ENCODE measurements around the gene GPER1.
"Not testable (repeated sequence)": the region's sequence is repeated elsewhere in the genome, so short reads cannot be mapped to it uniquely, and the experiment has no call there.

GPER1 gene

DNA sequence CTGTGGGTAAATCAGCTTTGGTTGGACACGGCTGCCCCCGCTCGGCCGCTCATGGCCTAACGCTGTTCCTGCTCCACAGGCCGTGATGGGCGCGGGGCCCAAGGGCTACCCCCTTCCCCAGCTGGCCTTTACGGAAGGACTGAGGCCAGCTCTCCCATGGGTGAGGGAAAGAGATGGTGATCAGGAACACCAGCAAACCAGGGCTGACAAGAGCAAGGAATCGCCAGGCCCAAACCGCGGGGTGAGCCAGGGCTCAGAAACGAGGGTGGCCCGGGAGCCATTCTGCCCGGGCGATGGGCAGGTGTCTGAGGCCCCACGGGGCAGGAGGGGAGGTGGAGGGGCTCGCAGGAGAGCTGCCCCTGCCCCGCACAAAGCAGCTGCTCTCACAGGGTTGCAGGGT lies 26.6 kb downstream of the GPER1 start:
- H3K4me3 ChIP-seq (ENCODE audit: low read depth in 1 of 2, low read length in 1 of 2): no peak overlapping the region
- H3K36me3 ChIP-seq: no peaks in the 10 kb centered on the region
- no peaks in the 10 kb centered on the region for H3K9me3 ChIP-seq
- H3K4me1 ChIP-seq (ENCODE audit: control insufficient read depth in 1 of 2, insufficient read depth in 1 of 2, low read depth in 1 of 2, low read length in 1 of 2): no peaks in the 10 kb centered on the region
- no peaks in the 10 kb centered on the region for H3K27me3 ChIP-seq
- TF ChIP-seq, protein P1, sequence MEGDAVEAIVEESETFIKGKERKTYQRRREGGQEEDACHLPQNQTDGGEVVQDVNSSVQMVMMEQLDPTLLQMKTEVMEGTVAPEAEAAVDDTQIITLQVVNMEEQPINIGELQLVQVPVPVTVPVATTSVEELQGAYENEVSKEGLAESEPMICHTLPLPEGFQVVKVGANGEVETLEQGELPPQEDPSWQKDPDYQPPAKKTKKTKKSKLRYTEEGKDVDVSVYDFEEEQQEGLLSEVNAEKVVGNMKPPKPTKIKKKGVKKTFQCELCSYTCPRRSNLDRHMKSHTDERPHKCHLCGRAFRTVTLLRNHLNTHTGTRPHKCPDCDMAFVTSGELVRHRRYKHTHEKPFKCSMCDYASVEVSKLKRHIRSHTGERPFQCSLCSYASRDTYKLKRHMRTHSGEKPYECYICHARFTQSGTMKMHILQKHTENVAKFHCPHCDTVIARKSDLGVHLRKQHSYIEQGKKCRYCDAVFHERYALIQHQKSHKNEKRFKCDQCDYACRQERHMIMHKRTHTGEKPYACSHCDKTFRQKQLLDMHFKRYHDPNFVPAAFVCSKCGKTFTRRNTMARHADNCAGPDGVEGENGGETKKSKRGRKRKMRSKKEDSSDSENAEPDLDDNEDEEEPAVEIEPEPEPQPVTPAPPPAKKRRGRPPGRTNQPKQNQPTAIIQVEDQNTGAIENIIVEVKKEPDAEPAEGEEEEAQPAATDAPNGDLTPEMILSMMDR (IDR thresholded peaks at IDR 0.05): no peak
- H3K27ac ChIP-seq: no peak overlapping the region

DNA sequence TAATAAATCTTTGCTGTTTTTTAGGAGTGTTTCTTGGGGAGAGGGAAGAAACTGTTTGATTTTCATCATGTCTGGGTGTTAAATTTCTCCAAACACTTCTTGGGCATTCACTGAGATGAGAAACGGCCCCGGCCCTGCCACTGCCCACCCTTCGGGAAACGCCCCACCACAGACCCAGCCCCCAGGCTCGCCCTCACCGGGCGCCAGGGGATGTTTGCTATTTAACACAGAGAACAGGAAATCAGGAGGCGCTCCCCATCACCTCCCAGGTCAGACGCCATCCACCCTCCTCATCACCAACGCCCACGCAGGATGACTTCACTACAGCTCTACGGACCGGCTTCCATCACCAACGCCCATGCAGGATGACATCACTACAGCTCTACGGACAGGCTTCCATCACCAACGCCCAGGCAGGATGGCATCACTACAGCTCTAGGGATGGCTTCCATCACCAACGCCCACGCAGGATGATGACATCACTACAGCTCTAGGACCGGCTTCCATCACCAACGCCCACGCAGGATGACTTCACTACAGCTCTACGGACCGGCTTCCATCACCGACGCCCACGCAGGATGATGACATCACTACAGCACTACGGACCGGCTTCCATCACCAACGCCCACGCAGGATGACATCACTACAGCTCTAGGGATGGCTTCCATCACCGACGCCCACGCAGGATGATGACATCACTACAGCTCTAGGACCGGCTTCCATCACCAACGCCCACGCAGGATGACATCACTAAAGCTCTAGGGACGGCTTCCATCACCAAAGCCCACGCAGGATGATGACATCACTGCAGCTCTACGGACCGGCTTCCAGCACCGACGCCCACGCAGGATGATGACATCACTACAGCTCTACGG lies 27.5 kb downstream of the GPER1 start:
- H3K27ac ChIP-seq; H3K4me1 ChIP-seq (ENCODE audit: control insufficient read depth in 1 of 2, insufficient read depth in 1 of 2, low read depth in 1 of 2, low read length in 1 of 2); H3K36me3 ChIP-seq; H3K9me3 ChIP-seq; H3K27me3 ChIP-seq; H3K4me3 ChIP-seq (ENCODE audit: low read depth in 1 of 2, low read length in 1 of 2): not testable (repeated sequence)

DNA sequence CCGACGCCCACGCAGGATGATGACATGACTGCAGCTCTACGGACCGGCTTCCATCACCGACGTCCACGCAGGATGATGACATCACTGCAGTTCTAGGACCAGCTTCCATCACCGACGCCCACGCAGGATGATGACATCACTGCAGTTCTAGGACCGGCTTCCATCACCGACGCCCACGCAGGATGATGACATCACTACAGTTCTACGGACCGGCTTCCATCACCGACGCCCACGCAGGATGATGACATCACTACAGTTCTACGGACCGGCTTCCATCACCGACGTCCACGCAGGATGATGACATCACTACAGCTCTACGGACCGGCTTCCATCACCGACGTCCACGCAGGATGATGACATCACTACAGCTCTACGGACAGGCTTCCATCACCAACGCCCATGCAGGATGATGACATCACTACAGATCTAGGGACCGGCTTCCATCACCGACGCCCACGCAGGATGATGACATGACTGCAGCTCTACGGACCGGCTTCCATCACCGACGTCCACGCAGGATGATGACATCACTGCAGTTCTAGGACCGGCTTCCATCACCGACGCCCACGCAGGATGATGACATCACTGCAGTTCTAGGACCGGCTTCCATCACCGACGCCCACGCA lies 28.6 kb downstream of the GPER1 start:
- H3K9me3 ChIP-seq; H3K4me1 ChIP-seq (ENCODE audit: control insufficient read depth in 1 of 2, insufficient read depth in 1 of 2, low read depth in 1 of 2, low read length in 1 of 2); H3K27ac ChIP-seq; H3K4me3 ChIP-seq (ENCODE audit: low read depth in 1 of 2, low read length in 1 of 2); H3K27me3 ChIP-seq; H3K36me3 ChIP-seq: not testable (repeated sequence)

DNA sequence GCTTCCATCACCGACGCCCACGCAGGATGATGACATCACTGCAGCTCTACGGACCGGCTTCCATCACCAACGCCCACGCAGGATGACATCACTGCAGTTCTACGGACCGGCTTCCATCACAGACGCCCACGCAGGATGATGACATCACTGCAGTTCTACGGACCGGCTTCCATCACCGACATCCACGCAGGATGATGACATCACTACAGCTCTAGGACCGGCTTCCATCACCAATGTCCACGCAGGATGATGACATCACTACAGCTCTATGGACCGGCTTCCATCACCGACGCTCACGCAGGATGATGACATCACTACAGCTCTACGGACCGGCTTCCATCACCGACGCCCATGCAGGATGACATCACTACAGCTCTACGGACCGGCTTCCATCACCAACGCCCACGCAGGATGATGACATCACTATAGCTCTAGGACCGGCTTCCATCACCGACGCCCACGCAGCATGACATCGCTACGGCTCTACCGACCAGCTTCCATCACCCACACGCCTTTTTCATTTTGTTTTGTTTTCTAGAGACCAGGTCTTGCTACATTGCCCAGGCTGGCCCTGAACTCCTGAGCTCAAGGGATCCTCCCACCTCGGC lies 29.5 kb downstream of the GPER1 start:
- Histone ChIP-seq H3K4me3 (ENCODE audit: low read depth in 1 of 2, low read length in 1 of 2) (no peak overlapping the region), H3K27me3 (no peaks in the 10 kb centered on the region), H3K36me3 (no peaks in the 10 kb centered on the region), H3K9me3 (no peaks in the 10 kb centered on the region), H3K4me1 (ENCODE audit: control insufficient read depth in 1 of 2, insufficient read depth in 1 of 2, low read depth in 1 of 2, low read length in 1 of 2) (no peaks in the 10 kb centered on the region), H3K27ac (no peak overlapping the region)
- TF ChIP-seq, protein P1 (IDR thresholded peaks at IDR 0.05): no peak

DNA sequence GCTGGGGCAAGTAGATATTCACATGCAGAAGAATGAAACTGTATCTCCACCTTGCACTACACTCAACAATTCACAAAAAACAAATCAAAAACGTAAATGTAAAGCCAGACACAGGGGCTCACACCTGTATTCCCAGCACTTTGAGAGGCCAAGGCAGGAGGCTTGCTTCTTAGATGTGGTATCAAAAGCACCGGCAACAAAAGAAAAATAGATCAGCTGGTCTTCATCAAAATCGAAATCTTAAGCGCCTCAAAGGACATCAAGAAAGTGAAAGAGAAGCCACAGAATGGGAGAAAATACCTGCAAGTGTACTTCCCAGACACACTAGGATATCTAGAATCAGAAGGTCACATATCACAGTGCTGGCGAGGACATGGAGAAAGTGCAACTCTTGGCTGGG lies 31.3 kb downstream of the GPER1 start:
- no peaks in the 10 kb centered on the region for H3K27me3 ChIP-seq
- no peaks in the 10 kb centered on the region for H3K36me3 ChIP-seq
- no peaks in the 10 kb centered on the region for H3K9me3 ChIP-seq
- TF ChIP-seq, protein P1 (IDR thresholded peaks at IDR 0.05): no peak
- H3K4me3 ChIP-seq (ENCODE audit: low read depth in 1 of 2, low read length in 1 of 2): no peak overlapping the region
- H3K27ac ChIP-seq: no peak overlapping the region
- no peaks in the 10 kb centered on the region for H3K4me1 ChIP-seq (ENCODE audit: control insufficient read depth in 1 of 2, insufficient read depth in 1 of 2, low read depth in 1 of 2, low read length in 1 of 2)

DNA sequence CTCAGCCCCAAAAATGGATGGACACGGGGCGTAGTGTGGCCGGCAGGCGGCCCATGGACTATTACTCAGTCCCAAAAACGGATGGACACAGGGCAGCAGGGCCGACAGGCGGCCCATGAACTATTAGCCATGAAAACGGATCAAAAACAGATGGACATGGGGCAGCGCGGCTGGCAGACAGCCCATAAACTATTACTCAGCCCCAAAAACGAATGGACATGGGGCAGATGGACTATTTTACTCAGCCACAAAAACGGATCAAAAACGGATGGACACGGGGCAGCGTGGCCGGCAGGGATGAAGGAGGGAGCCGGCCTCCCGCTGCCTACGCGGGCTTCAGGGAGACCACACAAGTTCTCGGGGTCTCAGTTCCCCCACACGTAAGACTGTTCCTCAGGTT lies 32.9 kb downstream of the GPER1 start:
- no peaks in the 10 kb centered on the region for H3K4me1 ChIP-seq (ENCODE audit: control insufficient read depth in 1 of 2, insufficient read depth in 1 of 2, low read depth in 1 of 2, low read length in 1 of 2)
- H3K9me3 ChIP-seq: no peaks in the 10 kb centered on the region
- no peak overlapping the region for H3K27ac ChIP-seq
- H3K27me3 ChIP-seq: no peaks in the 10 kb centered on the region
- no peak overlapping the region for H3K4me3 ChIP-seq (ENCODE audit: low read depth in 1 of 2, low read length in 1 of 2)
- no peaks in the 10 kb centered on the region for H3K36me3 ChIP-seq
- TF ChIP-seq, protein P1 (IDR thresholded peaks at IDR 0.05): no peak
